ENCODE data around the gene UIMC1. TPM values are rescaled to one million over a fixed set of nuclear protein-coding genes. Genes with fewer than 3 reads are reported as not detected.

Gene UIMC1
- total RNA-seq, 1 experiment from 2014 or later: 47.6 TPM

GRCh38 chr5:176886336-176887251 is 120.0 kb downstream of the UIMC1 start:
- H3K9me3 ChIP-seq: no peaks in the 10 kb centered on the region
- DNase-seq: no peak
- no peak overlapping the region for H3K4me3 ChIP-seq
- no peaks in the 10 kb centered on the region for H3K27me3 ChIP-seq
- H3K36me3 ChIP-seq: no peaks in the 10 kb centered on the region

DNA sequence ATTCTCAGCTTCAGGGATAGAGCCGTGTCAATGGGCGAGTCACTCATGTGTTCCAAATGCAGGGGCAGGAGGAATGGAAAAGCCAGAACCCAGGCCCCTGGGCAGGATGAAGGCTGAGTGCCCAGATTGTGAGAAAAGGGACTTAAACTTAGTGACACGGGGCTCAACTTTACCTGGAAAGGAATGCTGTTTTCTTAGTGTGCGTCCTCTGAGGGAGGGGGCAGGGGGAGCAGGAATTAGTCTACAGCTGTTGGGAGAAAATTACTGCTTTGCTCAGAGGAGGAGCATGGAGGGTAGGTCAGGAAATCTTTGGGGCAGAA is 122.0 kb downstream of the UIMC1 start:
- H3K9me3 ChIP-seq: no peaks in the 10 kb centered on the region
- no peaks in the 10 kb centered on the region for H3K36me3 ChIP-seq
- no peak overlapping the region for H3K4me3 ChIP-seq
- H3K27me3 ChIP-seq: no peaks in the 10 kb centered on the region
- no peak for DNase-seq

DNA sequence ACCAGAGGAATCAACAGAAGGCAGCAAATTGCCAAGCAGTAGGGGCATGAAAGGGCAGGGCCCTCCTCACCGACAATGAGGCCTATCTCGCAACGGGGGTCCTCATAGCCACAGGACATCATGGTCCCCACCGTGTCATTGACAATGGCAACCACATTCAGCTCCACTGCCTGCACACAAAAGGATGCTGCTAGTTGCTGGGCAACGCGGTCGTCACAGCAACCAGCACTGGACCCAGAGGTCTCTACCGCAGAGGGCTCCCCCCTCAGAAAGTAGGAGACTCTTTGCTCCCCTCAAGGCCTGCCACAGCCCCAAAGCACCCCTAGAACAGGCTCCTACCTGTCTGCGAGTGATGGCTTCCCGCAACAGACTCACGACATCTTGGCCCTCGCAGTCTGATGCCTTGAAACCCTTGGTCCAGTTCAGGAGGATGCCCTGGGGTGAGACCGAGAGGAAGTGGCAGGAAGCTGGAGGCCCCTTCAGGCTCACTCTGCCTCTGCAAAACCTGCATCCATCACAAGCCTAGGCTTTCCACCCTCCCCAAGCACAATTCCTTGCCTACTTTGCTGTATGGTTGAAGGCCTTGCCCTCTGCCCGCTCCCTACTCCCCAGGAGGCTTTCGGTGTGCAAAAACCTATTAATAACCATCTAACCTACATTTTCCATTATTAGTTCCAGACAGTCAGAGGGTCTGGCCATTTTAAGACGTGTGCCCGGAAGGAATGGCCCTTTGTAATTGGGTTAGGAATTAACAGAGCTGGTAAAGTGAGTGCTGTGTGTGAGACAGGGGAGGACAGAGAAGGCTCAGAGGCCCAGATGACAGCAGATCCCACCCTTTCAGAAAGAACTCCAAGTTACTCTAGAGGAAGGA is 122.6 kb downstream of the UIMC1 start:
- no peak for DNase-seq
- Histone ChIP-seq H3K9me3 (no peaks in the 10 kb centered on the region), H3K27me3 (no peaks in the 10 kb centered on the region)

DNA sequence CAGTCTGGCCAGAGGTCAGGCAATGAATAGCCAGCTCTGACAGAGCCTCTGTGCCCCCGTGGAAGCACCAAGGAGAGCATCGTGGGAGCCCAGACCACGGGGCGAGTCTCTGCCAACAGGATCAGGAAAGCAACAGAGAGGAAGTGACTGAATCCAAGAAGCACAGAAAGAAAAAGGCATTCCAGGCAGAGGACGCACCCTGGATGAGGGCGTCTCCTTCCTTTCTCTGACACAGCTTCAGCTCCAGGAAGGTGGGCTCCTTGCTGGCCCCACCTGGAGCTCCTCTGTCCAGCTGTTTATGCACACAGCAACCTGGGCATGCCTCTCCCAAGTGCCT is 124.0 kb downstream of the UIMC1 start:
- Histone ChIP-seq H3K36me3 (no peaks in the 10 kb centered on the region), H3K4me3 (no peak overlapping the region), H3K27me3 (no peaks in the 10 kb centered on the region), H3K9me3 (no peaks in the 10 kb centered on the region)
- no peak for DNase-seq

More for the DNA sequence above, 122.6 kb downstream of the UIMC1 start:
- Histone ChIP-seq H3K36me3 (no peaks in the 10 kb centered on the region), H3K4me3 (no peak overlapping the region)

- no peaks in the 10 kb centered on the region for H3K36me3 ChIP-seq
- no peak overlapping the region for H3K4me3 ChIP-seq
- no peaks in the 10 kb centered on the region for H3K9me3 ChIP-seq
- 0 out of 2 replicates have a peak, but pooled peaks cover under 1% of the 10 kb centered on the region for H3K27me3 ChIP-seq
- no peak for DNase-seq
Measured at GRCh38 chr5:176881816-176882566, 124.6 kb downstream of the UIMC1 start.

DNA sequence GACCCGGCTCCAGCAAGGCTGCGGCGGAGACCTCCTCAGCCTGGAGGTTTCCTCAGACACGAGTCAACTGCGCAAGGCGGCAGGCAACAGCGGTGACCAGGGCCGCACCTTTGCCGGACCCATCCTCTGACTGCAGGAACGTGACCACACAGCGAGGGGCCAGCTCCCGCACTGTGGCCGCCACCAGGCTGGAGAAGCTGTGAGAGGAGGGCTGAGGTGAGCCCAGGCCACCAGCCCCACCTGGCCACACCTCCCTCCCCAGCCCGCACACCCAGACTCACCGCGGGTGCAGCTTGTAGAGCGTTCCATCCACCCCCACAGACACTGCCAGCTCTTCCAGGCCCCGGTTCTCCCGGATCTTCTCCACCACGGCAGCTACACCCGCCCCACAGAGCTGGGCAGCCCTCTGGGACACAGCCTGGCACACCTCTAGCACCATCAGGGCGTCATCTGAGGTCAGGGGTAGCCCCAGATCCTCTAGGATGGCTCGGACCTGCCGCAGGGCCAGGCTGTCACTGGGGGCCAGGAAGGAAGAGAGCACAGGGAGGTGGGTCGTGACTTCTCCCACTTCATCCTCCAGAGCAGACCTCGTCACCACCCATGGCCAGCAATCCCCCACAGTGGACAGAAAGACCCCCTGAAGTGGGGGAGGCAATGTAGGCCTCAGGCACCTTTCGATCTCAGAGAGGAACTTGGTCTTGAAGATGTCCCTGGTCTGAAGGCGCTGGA is 125.4 kb downstream of the UIMC1 start:
- Histone ChIP-seq H3K4me3 (no peak overlapping the region), H3K36me3 (no peaks in the 10 kb centered on the region), H3K27me3 (peaks cover 6% of the 10 kb centered on the region; the same call in 1 of the 2 replicates), H3K9me3 (no peaks in the 10 kb centered on the region)
- no peak for DNase-seq

GRCh38 chr5:176880366-176881020 is 126.1 kb downstream of the UIMC1 start:
- DNase-seq: no peak
- Histone ChIP-seq H3K27me3 (peaks cover 13% of the 10 kb centered on the region), H3K36me3 (no peaks in the 10 kb centered on the region)

DNA sequence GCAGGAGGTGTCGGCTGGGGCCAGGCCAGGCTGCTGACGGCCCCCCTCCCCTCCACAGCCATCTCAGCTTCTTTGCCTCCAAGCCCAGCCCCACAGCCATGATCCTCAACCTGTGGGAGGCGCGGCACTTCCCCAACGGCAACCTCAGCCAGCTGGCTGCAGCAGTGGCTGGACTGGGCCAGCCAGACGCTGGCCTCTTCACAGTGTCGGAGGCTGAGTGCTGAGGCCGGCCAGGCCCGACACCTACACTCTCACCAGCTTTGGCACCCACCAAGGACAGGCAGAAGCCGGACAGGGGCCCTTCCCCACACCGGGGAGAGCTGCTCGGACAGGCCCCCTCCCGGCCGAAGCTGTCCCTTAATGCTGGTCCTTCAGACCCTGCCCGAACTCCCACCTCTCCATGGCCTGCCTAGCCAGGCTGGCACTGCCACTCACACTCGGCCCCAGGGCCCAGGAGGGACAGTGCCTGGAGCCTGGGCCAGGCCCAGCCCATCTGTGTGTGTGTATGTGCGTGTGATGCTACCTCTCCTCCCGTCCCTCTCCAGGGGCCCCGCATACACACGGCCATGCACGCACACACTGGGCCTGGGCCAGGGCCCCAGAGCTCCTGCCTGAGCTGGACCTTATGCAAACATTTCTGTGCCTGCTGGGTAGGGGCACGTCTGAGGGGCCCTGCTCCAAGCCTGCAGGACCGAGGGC is 126.8 kb downstream of the UIMC1 start:
- Histone ChIP-seq H3K9me3 (no peaks in the 10 kb centered on the region), H3K36me3 (no peaks in the 10 kb centered on the region), H3K4me3 (no peak overlapping the region), H3K27me3 (peaks cover 20% of the 10 kb centered on the region)
- no peak for DNase-seq

More at GRCh38 chr5:176880366-176881020, 126.1 kb downstream of the UIMC1 start:
- Histone ChIP-seq H3K9me3 (no peaks in the 10 kb centered on the region), H3K4me3 (no peak overlapping the region)

- H3K27me3 ChIP-seq: peaks cover 21% of the 10 kb centered on the region
- DNase-seq: no peak
- no peaks in the 10 kb centered on the region for H3K36me3 ChIP-seq
Measured at GRCh38 chr5:176878906-176879662, 127.5 kb downstream of the UIMC1 start.

GRCh38 chr5:176878463-176878862 is 128.1 kb downstream of the UIMC1 start:
- DNase-seq: no peak
- Histone ChIP-seq H3K4me3 (no peak overlapping the region), H3K9me3 (no peaks in the 10 kb centered on the region), H3K36me3 (no peaks in the 10 kb centered on the region), H3K27me3 (peaks cover 21% of the 10 kb centered on the region)

More at GRCh38 chr5:176878906-176879662, 127.5 kb downstream of the UIMC1 start:
- no peaks in the 10 kb centered on the region for H3K9me3 ChIP-seq
- no peak overlapping the region for H3K4me3 ChIP-seq

GRCh38 chr5:176877793-176878331 is 128.7 kb downstream of the UIMC1 start:
- peaks cover 21% of the 10 kb centered on the region for H3K27me3 ChIP-seq
- no peak overlapping the region for H3K4me3 ChIP-seq
- no peaks in the 10 kb centered on the region for H3K36me3 ChIP-seq
- H3K9me3 ChIP-seq: no peaks in the 10 kb centered on the region
- DNase-seq: no peak

DNA sequence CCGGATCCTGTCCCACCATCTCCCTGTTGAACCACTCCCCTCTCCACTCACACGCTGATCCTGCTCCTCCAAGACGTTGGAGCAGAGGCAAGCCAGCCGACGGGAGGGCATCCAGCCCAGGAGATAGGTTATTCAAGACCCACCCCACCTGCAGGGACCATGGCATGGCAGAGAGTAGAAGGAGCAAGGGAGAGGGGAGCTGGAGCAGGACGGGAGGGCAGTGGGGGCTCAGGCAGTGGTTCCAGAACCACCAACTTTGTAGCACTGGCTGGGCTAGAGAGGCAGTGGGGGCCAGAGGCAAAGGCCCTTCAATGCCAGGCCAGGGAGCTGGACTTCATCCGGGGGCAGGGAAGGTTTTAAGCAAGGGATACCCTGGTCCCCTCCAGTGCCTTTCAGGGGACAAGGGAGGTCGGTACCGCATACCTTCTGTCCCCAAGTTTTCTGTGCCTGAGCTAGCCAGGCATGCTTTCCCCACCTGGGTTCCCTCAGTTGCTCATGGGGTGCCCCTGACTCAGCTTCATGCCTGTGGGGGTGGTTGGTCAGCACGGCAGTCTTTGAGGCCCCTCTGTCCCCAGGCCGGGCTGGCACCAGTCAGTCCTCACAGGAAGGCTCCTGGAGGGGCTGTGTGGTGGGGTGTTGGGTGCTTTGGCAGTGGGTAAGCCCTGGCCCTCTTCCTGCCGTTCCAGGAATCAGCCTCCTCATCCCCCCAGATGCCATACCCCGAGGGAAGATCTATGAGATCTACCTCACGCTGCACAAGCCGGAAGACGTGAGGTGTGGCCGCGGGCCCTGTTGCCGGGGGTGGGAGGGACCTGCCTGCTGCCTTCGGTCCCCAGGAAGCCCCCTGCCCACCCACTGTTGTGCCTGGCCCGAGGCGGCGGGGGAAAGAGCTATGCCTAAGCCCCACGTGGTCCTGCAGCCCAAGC is 129.8 kb downstream of the UIMC1 start:
- no peaks in the 10 kb centered on the region for H3K9me3 ChIP-seq
- H3K4me3 ChIP-seq: no peak overlapping the region
- no peak for DNase-seq
- no peaks in the 10 kb centered on the region for H3K36me3 ChIP-seq
- peaks cover 21% of the 10 kb centered on the region for H3K27me3 ChIP-seq

- Histone ChIP-seq H3K9me3 (no peaks in the 10 kb centered on the region), H3K4me3 (no peak overlapping the region), H3K36me3 (no peaks in the 10 kb centered on the region), H3K27me3 (peaks cover 21% of the 10 kb centered on the region)
- DNase-seq: no peak
Measured at GRCh38 chr5:176875783-176876505, 130.6 kb downstream of the UIMC1 start.

Measured in MG63 (cell line).